NT2/D1 (cell line): ENCODE data around the gene UGT1A3.

Experiments used
- YY1 ChIP-seq: IDR thresholded peaks from 2 replicates; pipeline ENCODE4 v1.6.1; 2011; ENCODE audit not compliant: insufficient read length, insufficient read depth
- ZNF274 ChIP-seq: IDR thresholded peaks from 2 replicates; pipeline ENCODE4 v1.6.1; 2011; ENCODE audit warnings: mild to moderate bottlenecking, low read depth, low read length

- TF ChIP-seq YY1, result no peak
- no peak for TF ChIP-seq ZNF274
Observed at GRCh38 chr2:233693963-233694362, 34.9 kb upstream of the UGT1A3 start.
